ENCODE results near the gene CDR2. TPM values are rescaled to one million over a fixed set of nuclear protein-coding genes. Genes with fewer than 3 reads are reported as not detected.
A peak's percentile ranks its signal among the peaks of the same experiment; 100 is the strongest.
"Not testable (repeated sequence)": the region's sequence is repeated elsewhere in the genome, so short reads cannot be mapped to it uniquely, and the experiment has no call there.

Gene CDR2
- total RNA-seq, 1 experiment from 2014 or later = 63.4 TPM

DNA sequence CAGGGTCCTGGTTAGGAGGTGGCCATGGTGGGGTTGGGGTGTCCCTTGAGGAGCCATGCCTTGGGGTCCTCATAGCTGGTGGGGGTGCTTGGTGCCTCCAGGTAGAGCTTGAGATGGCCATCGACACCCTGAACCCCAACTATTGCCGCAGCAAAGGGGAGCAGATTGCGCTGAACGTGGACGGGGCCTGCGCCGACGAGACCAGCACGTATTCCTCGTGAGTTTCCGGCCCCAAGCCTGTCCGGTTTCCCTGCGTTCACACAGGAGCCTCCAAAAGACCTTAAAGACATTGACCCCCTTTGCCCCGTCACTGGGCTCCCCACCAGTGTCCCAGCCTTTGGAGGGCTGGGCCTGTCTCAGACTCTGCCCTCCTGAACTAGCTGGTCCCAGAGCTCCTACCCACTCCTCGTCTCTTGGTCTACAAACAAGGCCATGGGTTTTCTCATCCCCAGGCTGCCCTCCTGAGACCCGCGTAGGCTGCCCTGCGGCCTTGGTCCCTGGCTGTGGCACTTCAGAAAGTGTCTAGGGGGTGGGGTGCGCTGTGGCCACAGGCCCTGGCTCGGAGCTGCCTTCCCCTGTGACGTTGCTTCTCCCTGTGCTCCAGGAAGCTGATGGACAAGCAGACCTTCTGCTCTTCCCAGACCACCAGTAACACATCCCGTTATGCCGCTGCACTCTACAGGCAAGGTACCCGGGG lies 65.4 kb downstream of the CDR2 start:
- Histone ChIP-seq H3K27me3 (no peaks in the 10 kb centered on the region), H3K36me3 (peaks cover 86% of the 10 kb centered on the region), H3K4me3 (no peak overlapping the region), H3K9me3 (no peaks in the 10 kb centered on the region)
- no peak for DNase-seq

DNA sequence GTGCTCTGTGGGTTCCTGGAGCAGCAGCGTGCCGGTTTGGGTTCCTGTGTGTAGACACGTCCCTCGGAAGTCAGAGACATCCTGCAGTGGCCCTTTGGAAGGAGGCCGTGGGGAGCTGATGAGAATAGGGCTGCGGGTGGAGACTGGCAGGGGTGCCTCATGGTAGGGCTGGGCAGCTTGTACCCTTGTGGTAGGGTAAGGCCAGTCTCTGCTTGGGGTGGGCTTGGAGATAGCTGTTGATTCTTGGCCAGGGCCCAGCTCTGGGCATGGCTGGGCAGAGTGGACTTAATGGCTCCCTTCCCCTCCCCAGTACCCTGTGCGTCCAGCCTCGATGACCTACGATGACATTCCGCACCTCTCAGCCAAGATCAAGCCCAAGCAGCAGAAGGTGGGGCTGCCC lies 66.6 kb downstream of the CDR2 start:
- DNase-seq = no peak
- Histone ChIP-seq H3K36me3 (peaks cover 87% of the 10 kb centered on the region), H3K4me3 (no peak overlapping the region), H3K27me3 (no peaks in the 10 kb centered on the region), H3K9me3 (no peaks in the 10 kb centered on the region)

DNA sequence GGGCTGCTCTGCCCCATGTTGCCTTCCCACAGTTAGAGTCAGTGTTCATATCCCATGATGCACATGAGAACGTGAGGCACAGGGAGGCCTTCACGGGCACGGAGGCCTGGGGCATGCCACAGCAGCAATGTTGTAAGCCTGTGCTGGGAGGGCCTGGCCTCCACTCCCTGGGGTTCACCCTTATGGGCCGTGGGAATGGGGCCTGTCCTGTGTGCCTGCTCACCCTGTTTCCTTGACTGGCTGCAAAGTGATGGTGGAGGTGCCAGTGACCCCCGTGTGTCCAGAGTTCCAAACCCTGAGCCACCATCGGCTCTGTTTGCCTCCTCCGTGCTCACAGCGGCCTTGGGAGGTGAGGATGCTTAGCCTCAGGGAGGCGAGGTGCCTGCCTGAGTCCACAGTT lies 67.6 kb downstream of the CDR2 start:
- H3K27me3 ChIP-seq = no peaks in the 10 kb centered on the region
- H3K36me3 ChIP-seq = peaks cover 89% of the 10 kb centered on the region
- no peaks in the 10 kb centered on the region for H3K9me3 ChIP-seq
- no peak for DNase-seq
- H3K4me3 ChIP-seq = no peak overlapping the region

DNA sequence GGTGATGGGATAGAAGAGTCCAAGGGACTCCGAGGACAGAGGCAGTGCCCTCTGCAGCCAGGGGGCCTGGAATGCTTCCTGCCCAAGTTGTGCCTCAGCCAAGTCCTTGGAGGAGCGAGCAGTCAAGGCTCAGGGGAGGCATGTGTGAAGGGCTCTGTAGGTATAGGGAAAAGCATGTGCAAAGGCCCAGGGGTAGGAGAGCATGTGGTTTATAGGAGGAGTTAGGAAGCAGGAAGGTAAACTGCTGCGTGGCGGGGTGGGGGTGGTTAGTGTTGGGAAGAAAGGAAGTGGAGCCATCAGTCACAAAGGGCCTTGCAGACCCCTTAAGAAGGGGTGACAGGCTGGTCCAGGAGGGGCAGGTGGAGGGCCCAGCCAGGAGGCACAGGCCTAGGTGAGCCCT lies 70.0 kb downstream of the CDR2 start:
- Histone ChIP-seq H3K4me3 (no peak overlapping the region), H3K9me3 (no peaks in the 10 kb centered on the region), H3K36me3 (peaks cover 92% of the 10 kb centered on the region), H3K27me3 (no peaks in the 10 kb centered on the region)
- no peak for DNase-seq

DNA sequence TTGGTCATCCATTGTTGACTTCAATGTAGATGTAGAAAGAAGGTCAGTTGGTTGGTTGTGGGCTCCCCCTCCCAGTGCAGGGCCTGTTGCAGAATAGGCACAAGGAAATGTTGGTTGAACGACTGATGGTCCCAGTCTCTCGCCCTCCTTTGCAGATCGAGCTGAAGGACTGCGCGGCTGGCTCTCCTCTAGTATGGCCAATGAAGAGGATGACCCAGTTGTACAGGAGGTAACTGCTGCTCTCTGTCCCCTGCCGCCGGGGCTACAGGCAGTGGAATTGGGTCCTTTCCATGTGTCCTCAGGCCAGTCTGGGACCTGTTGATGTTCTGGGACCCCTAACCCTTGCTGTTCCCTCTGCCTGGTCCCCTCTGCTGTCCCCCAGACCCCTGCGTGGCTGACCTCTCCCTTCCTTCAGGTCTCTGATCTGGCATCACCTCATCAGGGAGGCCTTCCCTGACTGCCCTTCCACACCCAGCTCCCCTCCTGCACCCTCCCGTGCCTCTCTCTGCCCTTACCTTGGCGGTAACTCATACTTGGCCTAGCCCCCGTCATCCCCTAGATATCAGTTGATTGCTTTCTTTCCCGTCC lies 71.5 kb downstream of the CDR2 start:
- no peaks in the 10 kb centered on the region for H3K27me3 ChIP-seq
- H3K4me3 ChIP-seq = no peak overlapping the region
- DNase-seq = no peak
- H3K9me3 ChIP-seq = no peaks in the 10 kb centered on the region
- peaks cover 83% of the 10 kb centered on the region for H3K36me3 ChIP-seq

DNA sequence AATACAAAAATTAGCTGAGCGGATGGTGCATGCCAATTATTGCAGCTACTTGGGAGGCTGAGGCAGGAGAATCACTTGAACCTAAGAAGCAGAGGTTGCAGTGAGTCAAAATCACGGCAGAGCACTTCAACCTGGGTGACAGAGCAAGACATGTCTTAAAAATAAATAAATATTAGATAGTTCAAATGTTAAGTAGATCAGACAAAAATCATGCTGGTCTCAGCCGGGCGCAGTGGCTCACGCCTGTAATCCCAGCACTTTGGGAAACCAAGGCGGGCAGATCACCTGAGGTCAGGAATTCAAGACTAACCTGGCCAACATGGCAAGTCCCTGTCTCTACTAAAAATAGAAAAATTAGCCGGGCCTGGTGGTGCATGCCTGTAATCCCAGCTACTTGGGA lies 73.0 kb downstream of the CDR2 start:
- H3K27me3 ChIP-seq, DNase-seq, H3K4me3 ChIP-seq, H3K9me3 ChIP-seq: not testable (repeated sequence)
- peaks cover 76% of the 10 kb centered on the region for H3K36me3 ChIP-seq

DNA sequence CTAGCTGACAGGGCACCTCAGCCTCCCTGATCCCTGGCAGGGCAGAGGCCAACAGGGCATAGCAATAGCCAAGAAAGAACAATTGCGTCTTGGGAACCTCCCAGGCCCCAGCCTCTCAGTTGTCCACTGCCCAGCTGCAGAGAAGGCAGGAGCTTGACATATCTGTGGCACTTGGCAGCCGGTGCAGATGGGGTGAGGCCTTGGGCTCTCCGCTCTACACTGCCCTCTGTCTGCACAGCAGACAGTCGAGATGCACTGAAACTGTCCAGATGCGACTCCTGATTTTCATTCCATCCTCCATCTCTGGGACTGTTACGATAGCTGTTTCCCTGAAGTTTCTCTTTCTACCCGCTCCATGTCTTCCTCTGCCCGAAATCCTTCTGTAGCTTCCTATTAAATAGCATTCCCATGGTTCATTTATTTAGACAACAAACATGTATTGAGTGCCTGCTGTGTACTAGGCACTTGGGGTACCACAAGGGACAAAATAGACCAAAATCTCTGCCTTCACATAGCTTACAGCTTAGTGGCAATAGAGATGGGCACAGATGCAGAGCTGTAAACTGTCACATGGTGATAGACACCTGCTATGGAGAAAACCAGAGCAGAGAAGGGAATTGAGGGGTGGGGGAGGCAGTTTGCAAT lies 73.9 kb downstream of the CDR2 start:
- H3K4me3 ChIP-seq = no peak overlapping the region
- H3K9me3 ChIP-seq = no peaks in the 10 kb centered on the region
- peaks cover 67% of the 10 kb centered on the region for H3K36me3 ChIP-seq
- DNase-seq = peak; percentile 73
- H3K27me3 ChIP-seq = no peaks in the 10 kb centered on the region

- Histone ChIP-seq H3K4me3 (no peak overlapping the region), H3K9me3 (no peaks in the 10 kb centered on the region), H3K36me3 (peaks cover 52% of the 10 kb centered on the region), H3K27me3 (no peaks in the 10 kb centered on the region)
- no peak for DNase-seq
These were observed 75.4 kb downstream of the CDR2 start for GRCh38 chr16:22299036-22299435.

GRCh38 chr16:22297871-22298733 lies 76.3 kb downstream of the CDR2 start:
- Histone ChIP-seq H3K27me3 (no peaks in the 10 kb centered on the region), H3K4me3 (peak overlapping the region; percentile 89), H3K9me3 (no peaks in the 10 kb centered on the region), H3K36me3 (peaks cover 46% of the 10 kb centered on the region)
- peak; percentile 85 for DNase-seq

DNA sequence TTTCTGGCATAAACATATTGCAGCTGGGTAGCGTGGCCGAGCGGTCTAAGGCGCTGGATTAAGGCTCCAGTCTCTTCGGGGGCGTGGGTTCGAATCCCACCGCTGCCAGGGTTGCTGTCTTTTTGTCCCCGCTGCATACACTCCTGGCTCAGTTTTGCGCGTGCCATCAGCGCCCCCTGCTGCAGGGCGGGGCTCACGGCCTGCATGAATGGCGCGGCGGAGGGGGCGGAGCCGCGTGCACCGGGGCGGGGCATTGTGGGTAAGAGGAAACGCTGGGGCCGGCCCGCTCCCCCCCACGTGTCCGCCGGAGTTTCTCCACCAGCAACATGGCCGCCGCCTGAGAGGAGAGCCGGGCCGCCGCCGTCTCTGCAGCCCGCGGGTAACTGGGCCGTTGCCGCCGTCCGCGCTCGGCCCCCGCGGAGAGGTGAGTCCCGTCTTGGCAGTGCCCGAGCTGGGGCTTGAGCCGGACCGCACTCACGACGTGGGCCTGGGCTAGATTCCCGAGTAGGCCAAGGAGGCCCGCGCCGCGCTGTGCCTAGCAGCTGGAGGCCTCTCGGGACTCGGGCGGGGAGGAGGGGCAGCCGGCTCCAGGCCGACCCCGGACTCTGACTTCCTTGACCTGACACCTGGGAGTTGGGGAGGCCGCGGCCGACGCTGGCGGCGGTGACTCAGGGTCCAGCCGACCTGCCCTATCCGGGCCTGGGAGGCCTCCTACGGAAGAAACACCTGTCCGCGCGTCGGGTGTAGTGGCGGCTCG lies 77.1 kb downstream of the CDR2 start, which contains the start of gene POLR3E:
Gene POLR3E, plus strand, starts transcription at position 296 of the 757 bp plus-strand sequence. CDS start 5,560 bp downstream, outside the sequence.
- DNase-seq = peak; percentile 97
- peak within 1 kb of the TSS; percentile 89 for H3K4me3 ChIP-seq
- peaks cover 38% of the 10 kb centered on the region for H3K36me3 ChIP-seq
- H3K27me3 ChIP-seq = no peaks in the 10 kb centered on the region
- H3K9me3 ChIP-seq = no peaks in the 10 kb centered on the region

GRCh38 chr16:22296225-22297113 lies 78.0 kb downstream of the CDR2 start:
- Histone ChIP-seq H3K27me3 (no peaks in the 10 kb centered on the region), H3K9me3 (no peaks in the 10 kb centered on the region), H3K4me3 (peak overlapping the region; percentile 89), H3K36me3 (peaks cover 32% of the 10 kb centered on the region)
- no peak for DNase-seq

Other genes starting within 250 kb of the CDR2 start
- not detected in 2 replicates for gene SDR42E2, start 212.1 kb downstream of the CDR2 start, total RNA-seq (2014; rRNA removed; shearing (Covaris generic); ENCODE audit: low replicate concordance)
- 11.5 and 27.1 TPM in 2 replicates for gene EEF2K, start 168.3 kb downstream of the CDR2 start, total RNA-seq (2014; rRNA removed; shearing (Covaris generic); ENCODE audit: low replicate concordance)
- 51.9 and 81.6 TPM in 2 replicates for gene POLR3E, start 77.2 kb downstream of the CDR2 start, total RNA-seq (2014; rRNA removed; shearing (Covaris generic); ENCODE audit: low replicate concordance)
- 3.4 and 6.2 TPM in 2 replicates for gene NPIPB5, start 136.3 kb upstream of the CDR2 start, total RNA-seq (2014; rRNA removed; shearing (Covaris generic); ENCODE audit: low replicate concordance)

All from MG63 (cell line).